GM12878 (cell line): Measurements from ENCODE around the gene PRODH.

Experiments
- CTCF ChIP-seq, 3 experiments: IDR thresholded peaks in 2 of 3; conservative IDR thresholded peaks in 1 of 3; 2 replicates each; pipeline ENCODE4 v1.5.1; 2011; ENCODE audit warnings: low read depth in 3 of 3, low read length in 3 of 3, mild to moderate bottlenecking in 3 of 3, control low read depth in 2 of 3, moderate library complexity in 2 of 3, inconsistent platforms in 1 of 3, mixed read lengths in 1 of 3; ENCODE audit not compliant: control insufficient read depth in 2 of 3, insufficient read depth in 1 of 3; ENCODE audit errors: extremely low read depth in 1 of 3
- FOXM1 ChIP-seq: IDR thresholded peaks from 2 replicates; pipeline ENCODE4 v1.6.1; 2012; ENCODE audit warnings: low read depth, mild to moderate bottlenecking, inconsistent platforms, low read length, moderate library complexity
- MTA3 ChIP-seq: IDR thresholded peaks from 2 replicates; pipeline ENCODE4 v1.6.1; 2012; ENCODE audit warnings: low read length, inconsistent platforms, borderline replicate concordance
- SMAD1 ChIP-seq: fragments of 450-650 bp; IDR thresholded peaks from 2 replicates; pipeline ENCODE4 v1.6.1; 2018; ENCODE audit warnings: mild to moderate bottlenecking, low read depth; ENCODE audit not compliant: partially characterized antibody

GRCh38 chr22:18925368-18926064, 10.6 kb downstream of the PRODH start:
- TF ChIP-seq CTCF (IDR thresholded peaks at IDR 0.05 in 2 of 3, conservative IDR thresholded peaks at IDR 0.05 in 1 of 3; ENCODE audit: control insufficient read depth in 2 of 3, extremely low read depth in 1 of 3, insufficient read depth in 1 of 3, low read depth in 3 of 3, low read length in 3 of 3) (no peak), SMAD1 (no peak), MTA3 (no peak), FOXM1 (no peak)
